K562 (cell line): ENCODE measurements around the gene TM7SF3. TPM values are rescaled to one million over a fixed set of nuclear protein-coding genes. Genes with fewer than 3 reads are reported as not detected.
"Not testable (repeated sequence)": the region's sequence is repeated elsewhere in the genome, so short reads cannot be mapped to it uniquely, and the experiment has no call there.

Source experiments
- ATAC-seq: fragments of 200-7000 bp; cut with Tn5 transposase; 3 replicates; pipeline ENCODE4 v1.9.1; 2020; ENCODE audit warnings: moderate library complexity
- BruUV-seq: library from RNA; stranded (reverse); fragments of 400-500 nt; replicated peaks from 2 replicates; lab custom pipeline; 2021; lab: Mats Ljungman, UMichigan
- CTCF ChIA-PET: fragments of 300-600 bp; formaldehyde crosslinking; extraction: SDS; loops from one replicate; lab custom pipeline; 2021; ENCODE audit warnings: low intra/inter-chr PET ratio; lab: Yijun Ruan, JAX
- POLR2A ChIA-PET: fragments of 300-600, 350-650 bp; sonication (Branson Sonifier 250); formaldehyde crosslinking; extraction: SDS; loops from one replicate; lab custom pipeline; 2021; ENCODE audit warnings: antibody characterized with exemption, inconsistent platforms; lab: Yijun Ruan, JAX
- DNase-seq, 4 experiments: peaks; one replicate each; pipeline versions ENCODE4 v3.0.0 to v3.0.0-alpha.2; 2011 to 2018; ENCODE audit warnings: low spot score in 3 of 4, mixed read lengths in 3 of 4; ENCODE audit errors: extremely low read depth in 1 of 4
- FAIRE-seq: peaks from 2 replicates; lab custom pipeline; 2011; peaks lifted over from hg19 to GRCh38; lab: Jason Lieb, UNC
- H2AFZ ChIP-seq: 2 replicates; pipeline ENCODE4 v1.6.0; 2011; ENCODE audit warnings: low read depth, low read length, control low read depth, inconsistent platforms
- H3K27ac ChIP-seq: fragments of 200-600 bp; 3 replicates; pipeline ENCODE4 v1.8.0; 2011; ENCODE audit warnings: low read depth, mild to moderate bottlenecking, control low read depth, inconsistent platforms, low read length, moderate library complexity, mixed read lengths; ENCODE audit errors: extremely low read depth
- H3K27me3 ChIP-seq, 2 experiments: fragments of 300-600 bp in 1 of 2; 2 replicates in 1 of 2; 3 replicates in 1 of 2; pipeline versions ENCODE4 v1.6.0 to v1.8.0; 2011; ENCODE audit warnings: inconsistent platforms in 2 of 2, low read length in 2 of 2, mild to moderate bottlenecking in 1 of 2, mixed read lengths in 1 of 2, moderate library complexity in 1 of 2; ENCODE audit not compliant: control insufficient read depth in 2 of 2, insufficient read depth in 2 of 2
- H3K36me3 ChIP-seq: fragments of 300-600 bp; 3 replicates; pipeline ENCODE4 v1.8.0; 2011; ENCODE audit warnings: mild to moderate bottlenecking, low read length, inconsistent platforms; ENCODE audit not compliant: control insufficient read depth, insufficient read depth
- H3K4me1 ChIP-seq, 2 experiments: fragments of 200-600 bp in 1 of 2; replicated peaks in 1 of 2; 2 replicates in 1 of 2; 3 replicates in 1 of 2; pipeline versions ENCODE4 v1.5.1 to v1.8.0; 2011; ENCODE audit warnings: inconsistent platforms in 2 of 2, low read length in 2 of 2, mild to moderate bottlenecking in 1 of 2, mixed read lengths in 1 of 2, moderate library complexity in 1 of 2; ENCODE audit not compliant: control insufficient read depth in 2 of 2, insufficient read depth in 2 of 2
- H3K4me2 ChIP-seq: 2 replicates; pipeline ENCODE4 v1.6.1; 2011; ENCODE audit warnings: low read length, control low read depth, inconsistent platforms, mixed read lengths; ENCODE audit not compliant: insufficient read depth
- H3K4me3 ChIP-seq: fragments of 200-600 bp; sonication (generic), shearing (Covaris generic); 2 replicates; pipeline ENCODE4 v1.5.1; 2016; ENCODE audit warnings: control low read depth, inconsistent platforms
- H3K79me2 ChIP-seq: fragments of 200-600 bp; 3 replicates; pipeline ENCODE4 v1.8.0; 2011; ENCODE audit warnings: low read length, inconsistent platforms; ENCODE audit not compliant: control insufficient read depth, insufficient read depth
- H3K9ac ChIP-seq, 2 experiments: 2 replicates each; pipeline versions ENCODE4 v1.6.0 to v1.6.1; 2011; ENCODE audit warnings: low read depth in 2 of 2, low read length in 2 of 2, control low read depth in 1 of 2, inconsistent platforms in 1 of 2, mild to moderate bottlenecking in 1 of 2, mixed read lengths in 1 of 2; ENCODE audit not compliant: insufficient read depth in 1 of 2
- H3K9me1 ChIP-seq: one replicate; pipeline ENCODE4 v1.6.0; 2011; ENCODE audit warnings: inconsistent platforms, mild to moderate bottlenecking, low read length, moderate library complexity; ENCODE audit not compliant: control insufficient read depth, insufficient read depth
- H3K9me3 ChIP-seq: replicated peaks from 2 replicates; pipeline ENCODE4 v1.5.1; 2011; ENCODE audit warnings: low read depth, low read length, inconsistent platforms; ENCODE audit not compliant: control insufficient read depth, insufficient read depth
- H4K20me1 ChIP-seq: replicated peaks from 2 replicates; pipeline ENCODE4 v1.6.1; 2011; ENCODE audit warnings: low read length, inconsistent platforms, mixed read lengths; ENCODE audit not compliant: control insufficient read depth, insufficient read depth
- ZNF507 ChIP-seq: conservative IDR thresholded peaks from 2 replicates; pipeline ENCODE4 v1.6.1; 2017; ENCODE audit warnings: missing genetic modification characterization, missing compliant biosample characterization
- WGBS: fragments of 100-300 bp; shearing (Covaris generic); methylation state at CpG from one replicate; pipeline ENCODE4 v1.1.6; 2016; ENCODE audit warnings: low coverage, mixed read lengths; ENCODE audit not compliant: insufficient coverage; ENCODE audit errors: missing lambda C conversion rate; 5-methylcytosine and 5-hydroxymethylcytosine counted together
- in situ Hi-C: fragments of 300-500 bp; cut with MboI; formaldehyde crosslinking; loops from 4 replicates; pipeline ENCODE4 v1.15.0; 2018; ENCODE audit warnings: inconsistent platforms, mixed read lengths
- intact Hi-C: fragments of 100-400 bp; cut with micrococcal nuclease; formaldehyde crosslinking; loops from 2 replicates; pipeline ENCODE4 v1.14.2; 2022
- polyA plus RNA-seq, 8 experiments: library from polyadenylated mRNA; depleted of rRNA in 4 of 8; stranded (reverse) in 5 of 8; unstranded in 3 of 8; fragments of >200 nt; fragmentation: Nextera tagmentation in 2 of 8; fragmentation: Illumina TruSeq in 1 of 8; extraction: Ambion mirVana in 2 of 8; extraction: Trizol in 1 of 8; gene quantifications; 2 replicates each; pipeline versions ENCODE4 v1.2.1 to v1.2.3, GENCODE V29; 2011 to 2014; ENCODE audit warnings: inconsistent platforms in 1 of 8, missing spikeins in 1 of 8
- total RNA-seq, 7 experiments: library from RNA; depleted of rRNA in 6 of 7; stranded (reverse); fragments of >200 nt in 6 of 7; fragmentation: Illumina TruSeq in 2 of 7; extraction: Trizol in 2 of 7; gene quantifications; 2 replicates each; pipeline versions ENCODE4 v1.2.1 to v1.2.3, GENCODE V29; 2011 to 2021; ENCODE audit warnings: low replicate concordance in 1 of 7

Gene TM7SF3
- total and polyA plus RNA-seq, 9 of the 15 experiments (the other 6 are each of a cell fraction or from before 2014, with no cell fraction given), result 9.3 to 90.4 (median 24.8) TPM

DNA sequence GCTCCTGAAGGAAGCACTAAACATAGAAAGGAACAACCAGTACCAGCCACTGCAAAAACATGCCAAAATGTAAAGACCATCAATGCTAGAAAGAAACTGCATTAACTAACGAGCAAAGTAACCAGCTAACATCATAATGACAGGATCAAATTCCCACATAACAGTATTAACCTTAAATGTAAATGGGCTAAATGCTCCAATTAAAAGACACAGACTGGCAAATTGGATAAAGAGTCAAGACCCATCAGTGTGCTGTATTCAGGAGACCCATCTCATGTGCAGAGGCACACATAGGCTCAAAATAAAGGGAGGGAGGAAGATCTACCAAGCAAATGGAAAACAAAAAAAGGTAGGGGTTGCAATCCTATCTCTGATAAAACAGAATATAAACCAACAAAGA is 27.8 kb upstream of the TM7SF3 start:
- H3K4me2 ChIP-seq, H3K9ac ChIP-seq, H3K9me3 ChIP-seq, H2AFZ ChIP-seq, ATAC-seq, H3K4me1 ChIP-seq, DNase-seq, POLR2A ChIA-PET, BruUV-seq, FAIRE-seq, H3K27ac ChIP-seq, H3K36me3 ChIP-seq, in situ Hi-C loops, intact Hi-C loops, H3K9me1 ChIP-seq, CTCF ChIA-PET, H3K4me3 ChIP-seq, H3K27me3 ChIP-seq, H3K79me2 ChIP-seq, H4K20me1 ChIP-seq: not testable (repeated sequence)
- WGBS, result 28% methylated on average over 1 of the region's 1 CpG
- peak; percentile 90 for TF ChIP-seq ZNF507

DNA sequence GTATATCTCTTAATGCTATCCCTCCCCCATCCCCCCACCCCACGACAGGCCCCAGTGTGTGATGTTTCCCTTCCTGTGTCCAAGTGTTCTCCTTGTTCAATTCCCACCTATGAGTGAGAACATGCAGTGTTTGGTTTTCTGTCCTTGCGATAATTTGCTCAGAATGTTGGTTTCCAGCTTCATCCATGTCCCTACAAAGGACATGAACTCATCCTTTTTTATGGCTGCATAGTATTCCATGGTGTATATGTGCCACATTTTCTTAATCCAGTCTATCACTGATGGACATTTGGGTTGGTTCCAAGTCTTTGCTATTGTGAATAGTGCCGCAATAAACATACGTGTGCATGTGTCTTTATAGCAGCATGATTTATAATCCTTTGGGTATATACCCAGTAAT is 26.5 kb upstream of the TM7SF3 start:
- H3K36me3 ChIP-seq, H3K27me3 ChIP-seq, H3K27ac ChIP-seq, H3K4me2 ChIP-seq, H3K4me1 ChIP-seq, H3K79me2 ChIP-seq, H4K20me1 ChIP-seq, H3K9ac ChIP-seq, CTCF ChIA-PET, DNase-seq, H3K9me1 ChIP-seq, FAIRE-seq, H3K9me3 ChIP-seq, ATAC-seq, BruUV-seq, H3K4me3 ChIP-seq, in situ Hi-C loops, intact Hi-C loops, POLR2A ChIA-PET, H2AFZ ChIP-seq: not testable (repeated sequence)
- WGBS, result 67% methylated on average over 1 of the region's 4 CpGs
